GM23248 (cell line): ENCODE measurements around the gene GPR50. TPM values are rescaled to one million over a fixed set of nuclear protein-coding genes. Genes with fewer than 3 reads are reported as not detected.

Experiments used
- DNase-seq: peaks from one replicate; pipeline ENCODE4 v3.0.0-alpha.2; 2015
- H2AFZ ChIP-seq: fragments of 200-600 bp; sonication (generic); 2 replicates; pipeline ENCODE4 v1.6.1; 2016; ENCODE audit warnings: antibody characterized with exemption
- H3F3A ChIP-seq: fragments of 200-600 bp; sonication (generic); 2 replicates; pipeline ENCODE4 v1.6.1; 2016; ENCODE audit warnings: mild to moderate bottlenecking, antibody characterized with exemption, mixed run types; ENCODE audit not compliant: insufficient read depth
- H3K27ac ChIP-seq: fragments of 200-600 bp; sonication (generic); 2 replicates; pipeline ENCODE4 v1.5.1; 2016; ENCODE audit warnings: mild to moderate bottlenecking
- H3K27me3 ChIP-seq: fragments of 200-600 bp; sonication (generic); replicated peaks from 2 replicates; pipeline ENCODE4 v1.6.1; 2016; ENCODE audit warnings: mild to moderate bottlenecking; ENCODE audit not compliant: insufficient read depth
- H3K36me3 ChIP-seq: fragments of 200-600 bp; sonication (generic); 2 replicates; pipeline ENCODE4 v1.6.1; 2016; ENCODE audit warnings: low read depth, mild to moderate bottlenecking
- H3K4me1 ChIP-seq: fragments of 200-600 bp; sonication (generic); 2 replicates; pipeline ENCODE4 v1.6.1; 2016; ENCODE audit warnings: mild to moderate bottlenecking; ENCODE audit not compliant: insufficient read depth
- H3K4me2 ChIP-seq: fragments of 200-600 bp; sonication (generic); one replicate; pipeline ENCODE4 v1.6.1; 2016; ENCODE audit warnings: mild to moderate bottlenecking; ENCODE audit not compliant: unreplicated experiment
- H3K4me3 ChIP-seq: fragments of 200-600 bp; sonication (generic); 2 replicates; pipeline ENCODE4 v1.5.1; 2016; ENCODE audit warnings: mild to moderate bottlenecking
- H3K79me2 ChIP-seq: fragments of 200-600 bp; sonication (generic); 2 replicates; pipeline ENCODE4 v1.6.1; 2016; ENCODE audit warnings: mild to moderate bottlenecking; ENCODE audit not compliant: insufficient read depth
- H3K9ac ChIP-seq: fragments of 200-600 bp; sonication (generic); 2 replicates; pipeline ENCODE4 v1.6.1; 2016; ENCODE audit warnings: mild to moderate bottlenecking
- H3K9me2 ChIP-seq: fragments of 200-600 bp; sonication (generic); 2 replicates; pipeline ENCODE4 v1.6.1; 2016; ENCODE audit warnings: mixed run types, mild to moderate bottlenecking, moderate library complexity; ENCODE audit not compliant: insufficient read depth
- H3K9me3 ChIP-seq: fragments of 200-600 bp; sonication (generic); one replicate; pipeline ENCODE4 v1.6.1; 2017; ENCODE audit warnings: low read depth
- H4K20me1 ChIP-seq: fragments of 200-600 bp; sonication (generic); 2 replicates; pipeline ENCODE4 v1.6.0; 2016; ENCODE audit not compliant: insufficient read depth
- EZH2 ChIP-seq: fragments of 200-600 bp; sonication (generic); IDR thresholded peaks from 2 replicates; pipeline ENCODE4 v1.6.1; 2018; ENCODE audit warnings: antibody characterized with exemption, mild to moderate bottlenecking; ENCODE audit not compliant: insufficient read depth, poor library complexity, severe bottlenecking
- EZH2phosphoT487 ChIP-seq: fragments of 200-600 bp; sonication (generic); IDR thresholded peaks from 2 replicates; pipeline ENCODE4 v1.6.1; 2018; ENCODE audit warnings: antibody characterized with exemption, moderate library complexity, mild to moderate bottlenecking, low read depth; ENCODE audit not compliant: insufficient read depth
- WGBS, 2 experiments: methylation state at CpG; one replicate each; pipeline ENCODE4 v1.1.6; 2015 to 2017; ENCODE audit warnings: low lambda C conversion rate in 2 of 2, low coverage in 1 of 2; ENCODE audit errors: missing lambda C conversion rate in 2 of 2; 5-methylcytosine and 5-hydroxymethylcytosine counted together
- in situ Hi-C: fragments of 300-500 bp; cut with MboI; formaldehyde crosslinking; loops from 2 replicates; pipeline ENCODE4 v1.15.0; 2020
- polyA plus RNA-seq: library from polyadenylated mRNA; unstranded; fragments of >200 nt; fragmentation: Nextera tagmentation; extraction: Ambion mirVana; gene quantifications from 2 replicates; pipeline ENCODE4 v1.2.1, GENCODE V29; 2016
- total RNA-seq: library from RNA; depleted of rRNA; stranded (reverse); fragments of >200 nt; shearing (Covaris generic); gene quantifications from 2 replicates; pipeline ENCODE4 v1.2.3, GENCODE V29; 2014

Gene GPR50
- total and polyA plus RNA-seq, 2 experiments from 2014 or later, result not detected

GRCh38 chrX:151178746-151179145 is 2.4 kb downstream of the GPR50 start:
- H3K79me2 ChIP-seq, result no peaks in the 10 kb centered on the region
- no peaks in the 10 kb centered on the region for H3F3A ChIP-seq
- H3K4me3 ChIP-seq, result no peak overlapping the region
- no peaks in the 10 kb centered on the region for H3K9me3 ChIP-seq
- no peak overlapping the region for H3K27ac ChIP-seq
- H3K4me2 ChIP-seq, result no peak overlapping the region
- H4K20me1 ChIP-seq, result no peaks in the 10 kb centered on the region
- no peak for DNase-seq
- in situ Hi-C loops, result no loop called here
- 2% methylated on average over 11 to 18 of the region's 18 CpGs for WGBS, 2 experiments
- no peaks in the 10 kb centered on the region for H3K9me2 ChIP-seq
- H3K27me3 ChIP-seq, result no peaks in the 10 kb centered on the region; the same call in 1 of the 2 replicates
- H2AFZ ChIP-seq, result no peak overlapping the region
- no peak overlapping the region for H3K9ac ChIP-seq
- TF ChIP-seq EZH2phosphoT487, result no peak
- no peak for TF ChIP-seq EZH2
- no peaks in the 10 kb centered on the region for H3K4me1 ChIP-seq
- H3K36me3 ChIP-seq, result no peaks in the 10 kb centered on the region

- Histone ChIP-seq H3K79me2 (no peaks in the 10 kb centered on the region), H3F3A (no peaks in the 10 kb centered on the region), H3K27ac (no peak overlapping the region), H3K4me1 (no peaks in the 10 kb centered on the region), H3K9me3 (no peaks in the 10 kb centered on the region), H3K36me3 (no peaks in the 10 kb centered on the region), H2AFZ (no peak overlapping the region), H3K9ac (no peak overlapping the region), H4K20me1 (no peaks in the 10 kb centered on the region), H3K9me2 (no peaks in the 10 kb centered on the region), H3K4me2 (no peak overlapping the region), H3K27me3 (no peaks in the 10 kb centered on the region; the same call in 1 of the 2 replicates), H3K4me3 (no peak overlapping the region)
- 55 to 59% methylated on average over 8 to 18 of the region's 18 CpGs for WGBS, 2 experiments
- in situ Hi-C loops, result no loop called here
- DNase-seq, result no peak
- TF ChIP-seq EZH2phosphoT487 (no peak), EZH2 (no peak)
Measured at GRCh38 chrX:151180400-151180799, 4.0 kb downstream of the GPR50 start.

GRCh38 chrX:151181088-151181487 is 4.7 kb downstream of the GPR50 start:
- H3K9me2 ChIP-seq, result no peaks in the 10 kb centered on the region
- in situ Hi-C loops, result no loop called here
- no peaks in the 10 kb centered on the region; the same call in 1 of the 2 replicates for H3K27me3 ChIP-seq
- no peaks in the 10 kb centered on the region for H3F3A ChIP-seq
- H3K9ac ChIP-seq, result no peak overlapping the region
- no peaks in the 10 kb centered on the region for H3K4me1 ChIP-seq
- H3K27ac ChIP-seq, result no peak overlapping the region
- 28 to 44% methylated on average over 2 to 7 of the region's 7 CpGs for WGBS, 2 experiments
- TF ChIP-seq EZH2 (no peak), EZH2phosphoT487 (no peak)
- H3K36me3 ChIP-seq, result no peaks in the 10 kb centered on the region
- H3K4me2 ChIP-seq, result no peak overlapping the region
- no peak for DNase-seq
- no peaks in the 10 kb centered on the region for H3K79me2 ChIP-seq
- no peaks in the 10 kb centered on the region for H4K20me1 ChIP-seq
- H2AFZ ChIP-seq, result no peak overlapping the region
- H3K9me3 ChIP-seq, result no peaks in the 10 kb centered on the region
- no peak overlapping the region for H3K4me3 ChIP-seq

- DNase-seq, result no peak
Measured at GRCh38 chrX:151183233-151183753, 6.9 kb downstream of the GPR50 start.

More at GRCh38 chrX:151183233-151183753, 6.9 kb downstream of the GPR50 start:
- H3K9me3 ChIP-seq, result no peaks in the 10 kb centered on the region
- H4K20me1 ChIP-seq, result no peaks in the 10 kb centered on the region
- H3K36me3 ChIP-seq, result no peaks in the 10 kb centered on the region
- H3K27ac ChIP-seq, result no peak overlapping the region
- in situ Hi-C loops, result no loop called here
- no peaks in the 10 kb centered on the region for H3K4me1 ChIP-seq
- H3K4me3 ChIP-seq, result no peak overlapping the region
- no peaks in the 10 kb centered on the region for H3K27me3 ChIP-seq
- H2AFZ ChIP-seq, result no peak overlapping the region
- H3K4me2 ChIP-seq, result no peak overlapping the region
- no peaks in the 10 kb centered on the region for H3F3A ChIP-seq
- H3K79me2 ChIP-seq, result no peaks in the 10 kb centered on the region
- TF ChIP-seq EZH2 (no peak), EZH2phosphoT487 (no peak)
- no peak overlapping the region for H3K9ac ChIP-seq
- WGBS, 2 experiments, result 35 to 44% methylated on average over 6 of the region's 6 CpGs
- no peaks in the 10 kb centered on the region for H3K9me2 ChIP-seq
